Ishikawa (cell line): ENCODE results near the gene TLDC2.

Source experiments
- CEBPB ChIP-seq: IDR thresholded peaks from 2 replicates; pipeline ENCODE4 v1.6.1; 2012
- CREB1 ChIP-seq: IDR thresholded peaks from 2 replicates; pipeline ENCODE4 v1.6.1; 2012; ENCODE audit warnings: low read depth
- EGR1 ChIP-seq: IDR thresholded peaks from 2 replicates; pipeline ENCODE4 v1.6.1; 2012
- EP300 ChIP-seq: IDR thresholded peaks from 2 replicates; pipeline ENCODE4 v1.6.1; 2012; ENCODE audit warnings: borderline replicate concordance
- FOXM1 ChIP-seq: IDR thresholded peaks from 2 replicates; pipeline ENCODE4 v1.6.1; 2012; ENCODE audit warnings: low read depth, borderline replicate concordance
- MAX ChIP-seq: IDR thresholded peaks from 2 replicates; pipeline ENCODE4 v1.6.1; 2012
- NFIC ChIP-seq: IDR thresholded peaks from 2 replicates; pipeline ENCODE4 v1.6.1; 2012
- RAD21 ChIP-seq: IDR thresholded peaks from 2 replicates; pipeline ENCODE4 v1.6.1; 2012; ENCODE audit warnings: low read depth
- TAF1 ChIP-seq: IDR thresholded peaks from 2 replicates; pipeline ENCODE4 v1.6.1; 2012; ENCODE audit warnings: low read depth, mild to moderate bottlenecking
- TCF12 ChIP-seq: IDR thresholded peaks from 2 replicates; pipeline ENCODE4 v1.6.1; 2012; ENCODE audit warnings: low read depth
- TEAD4 ChIP-seq: IDR thresholded peaks from 2 replicates; pipeline ENCODE4 v1.6.1; 2012
- USF1 ChIP-seq: IDR thresholded peaks from 2 replicates; pipeline ENCODE4 v1.6.1; 2012
- YY1 ChIP-seq: IDR thresholded peaks from 2 replicates; pipeline ENCODE4 v1.6.1; 2012; ENCODE audit warnings: low read depth
- ZBTB7A ChIP-seq: IDR thresholded peaks from 2 replicates; pipeline ENCODE4 v1.6.1; 2012; ENCODE audit warnings: low read depth
- TF ChIP-seq, protein P1 (sequence below): IDR thresholded peaks from 2 replicates; pipeline ENCODE4 v1.6.1; 2012; ENCODE audit warnings: low read depth, mild to moderate bottlenecking

Gene TLDC2

GRCh38 chr20:36833275-36834020, 42.5 kb upstream of the TLDC2 start:
- TF ChIP-seq TEAD4, result no peak
- TF ChIP-seq EGR1, result no peak
- no peak for TF ChIP-seq FOXM1
- no peak for TF ChIP-seq ZBTB7A

- no peak for TF ChIP-seq ZBTB7A
- no peak for TF ChIP-seq RAD21
- TF ChIP-seq USF1, result no peak
- TF ChIP-seq, protein P1, sequence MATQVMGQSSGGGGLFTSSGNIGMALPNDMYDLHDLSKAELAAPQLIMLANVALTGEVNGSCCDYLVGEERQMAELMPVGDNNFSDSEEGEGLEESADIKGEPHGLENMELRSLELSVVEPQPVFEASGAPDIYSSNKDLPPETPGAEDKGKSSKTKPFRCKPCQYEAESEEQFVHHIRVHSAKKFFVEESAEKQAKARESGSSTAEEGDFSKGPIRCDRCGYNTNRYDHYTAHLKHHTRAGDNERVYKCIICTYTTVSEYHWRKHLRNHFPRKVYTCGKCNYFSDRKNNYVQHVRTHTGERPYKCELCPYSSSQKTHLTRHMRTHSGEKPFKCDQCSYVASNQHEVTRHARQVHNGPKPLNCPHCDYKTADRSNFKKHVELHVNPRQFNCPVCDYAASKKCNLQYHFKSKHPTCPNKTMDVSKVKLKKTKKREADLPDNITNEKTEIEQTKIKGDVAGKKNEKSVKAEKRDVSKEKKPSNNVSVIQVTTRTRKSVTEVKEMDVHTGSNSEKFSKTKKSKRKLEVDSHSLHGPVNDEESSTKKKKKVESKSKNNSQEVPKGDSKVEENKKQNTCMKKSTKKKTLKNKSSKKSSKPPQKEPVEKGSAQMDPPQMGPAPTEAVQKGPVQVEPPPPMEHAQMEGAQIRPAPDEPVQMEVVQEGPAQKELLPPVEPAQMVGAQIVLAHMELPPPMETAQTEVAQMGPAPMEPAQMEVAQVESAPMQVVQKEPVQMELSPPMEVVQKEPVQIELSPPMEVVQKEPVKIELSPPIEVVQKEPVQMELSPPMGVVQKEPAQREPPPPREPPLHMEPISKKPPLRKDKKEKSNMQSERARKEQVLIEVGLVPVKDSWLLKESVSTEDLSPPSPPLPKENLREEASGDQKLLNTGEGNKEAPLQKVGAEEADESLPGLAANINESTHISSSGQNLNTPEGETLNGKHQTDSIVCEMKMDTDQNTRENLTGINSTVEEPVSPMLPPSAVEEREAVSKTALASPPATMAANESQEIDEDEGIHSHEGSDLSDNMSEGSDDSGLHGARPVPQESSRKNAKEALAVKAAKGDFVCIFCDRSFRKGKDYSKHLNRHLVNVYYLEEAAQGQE, result no peak
- TF ChIP-seq EP300, result no peak
- TF ChIP-seq CEBPB, result no peak
- TF ChIP-seq MAX, result no peak
- TF ChIP-seq YY1, result no peak
- no peak for TF ChIP-seq FOXM1
- TF ChIP-seq TAF1, result no peak
- TF ChIP-seq NFIC, result no peak
- TF ChIP-seq TCF12, result no peak
Measured at GRCh38 chr20:36835025-36835424, 40.9 kb upstream of the TLDC2 start.

GRCh38 chr20:36835453-36836198, 40.3 kb upstream of the TLDC2 start:
- TF ChIP-seq YY1, result no peak
- TF ChIP-seq EGR1, result no peak
- TF ChIP-seq TEAD4, result no peak
- TF ChIP-seq FOXM1, result peak; percentile 99
- TF ChIP-seq ZBTB7A, result peak; percentile 86; the same call in 1 of the 2 replicates
- TF ChIP-seq TAF1, result no peak; the same call in 1 of the 2 replicates
- TF ChIP-seq CEBPB, result no peak
- TF ChIP-seq USF1, result no peak
- peak; percentile 52; the same call in 1 of the 2 replicates for TF ChIP-seq TCF12
- peak; percentile 68 for TF ChIP-seq MAX
- TF ChIP-seq EP300, result 0 out of 2 replicates have a peak, but pooled peaks have one; percentile 18
- TF ChIP-seq CREB1, result no peak
- TF ChIP-seq RAD21, result no peak
- TF ChIP-seq, protein P1, result no peak
- TF ChIP-seq NFIC, result no peak; the same call in 1 of the 2 replicates

DNA sequence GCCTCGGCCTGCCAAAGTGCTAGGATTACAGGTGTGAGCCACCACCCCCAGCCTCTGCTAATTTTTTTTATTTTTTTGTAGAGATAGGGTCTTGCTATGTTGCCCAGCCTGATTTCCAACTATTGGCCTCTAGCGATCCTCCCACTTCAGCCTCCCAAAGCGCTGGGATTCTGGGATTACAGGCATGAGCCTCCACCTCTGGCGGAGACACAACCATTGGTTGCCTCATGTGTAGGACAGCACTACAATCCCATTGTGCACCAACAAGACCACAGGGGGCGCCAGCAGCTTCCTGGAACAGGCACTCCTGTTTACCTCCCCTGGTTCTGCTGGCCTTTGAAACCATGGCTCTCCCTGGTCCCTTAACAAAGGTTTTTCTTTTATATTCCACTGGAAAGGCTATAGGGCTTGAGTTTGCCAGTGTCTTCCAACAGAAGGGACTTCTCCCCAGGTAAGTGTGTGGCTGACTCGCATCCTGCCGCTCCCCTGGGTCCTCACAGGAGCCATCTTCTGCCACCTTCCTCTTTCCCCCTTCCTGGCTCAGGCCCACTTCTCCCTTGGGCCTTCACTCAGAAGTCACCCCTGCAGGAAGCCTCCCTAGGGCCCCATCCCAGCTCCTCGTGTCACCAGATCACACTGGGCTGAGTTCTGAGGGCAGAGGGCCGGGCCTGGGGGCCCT, 39.2 kb upstream of the TLDC2 start:
- no peak for TF ChIP-seq EP300
- TF ChIP-seq MAX, result no peak; the same call in 1 of the 2 replicates
- no peak for TF ChIP-seq ZBTB7A
- TF ChIP-seq CEBPB, result no peak
- peak; percentile 50; the same call in 1 of the 2 replicates for TF ChIP-seq RAD21
- TF ChIP-seq TAF1, result no peak

GRCh38 chr20:36839150-36839549, 36.8 kb upstream of the TLDC2 start:
- TF ChIP-seq TEAD4, result no peak
- no peak for TF ChIP-seq EGR1
- no peak for TF ChIP-seq FOXM1
- TF ChIP-seq, protein P1, result no peak
- no peak for TF ChIP-seq EP300
- TF ChIP-seq TCF12, result no peak
- TF ChIP-seq YY1, result no peak
- TF ChIP-seq CEBPB, result no peak
- no peak for TF ChIP-seq USF1
- no peak for TF ChIP-seq NFIC
- TF ChIP-seq TAF1, result no peak
- no peak for TF ChIP-seq ZBTB7A
- TF ChIP-seq RAD21, result no peak
- TF ChIP-seq CREB1, result no peak
- TF ChIP-seq MAX, result no peak
